Tibial nerve (tissue), 4 donors: ENCODE results near the gene RPS24. TPM values are rescaled to one million over a fixed set of nuclear protein-coding genes. Genes with fewer than 3 reads are reported as not detected.

ENCODE experiments used
- DNase-seq, 2 donors: peaks; one replicate each; pipeline ENCODE4 v3.0.0-alpha.2; 2019; ENCODE audit warnings: low spot score in 2 of 2
- H3K27ac ChIP-seq, 4 donors: fragments of 200-600 bp; sonication (generic) in 3 of 4; one replicate each; pipeline ENCODE4 v1.5.1; 2017 to 2019; ENCODE audit warnings: mild to moderate bottlenecking in 1 of 4
- H3K27me3 ChIP-seq, 2 donors: fragments of 200-600 bp; sonication (generic) in 1 of 2; one replicate each; pipeline versions ENCODE4 v1.5.1 to v1.6.0; 2017 to 2019
- H3K36me3 ChIP-seq, 3 donors: fragments of 200-600 bp; sonication (generic); one replicate each; pipeline ENCODE4 v1.5.1; 2018 to 2019
- H3K4me1 ChIP-seq, 4 donors: fragments of 200-600 bp; sonication (generic) in 3 of 4; one replicate each; pipeline ENCODE4 v1.5.1; 2017 to 2019
- H3K4me3 ChIP-seq, 4 donors: fragments of 200-600 bp; sonication (generic) in 3 of 4; one replicate each; pipeline ENCODE4 v1.5.1; 2017 to 2019; ENCODE audit warnings: mild to moderate bottlenecking in 1 of 4, moderate library complexity in 1 of 4
- H3K9me3 ChIP-seq, 4 donors: fragments of 200-600 bp; sonication (generic) in 3 of 4; one replicate each; pipeline ENCODE4 v1.5.1; 2017 to 2019
- CTCF ChIP-seq, 5 experiments: fragments of 200-600 bp in 3 of 5; fragments of 450-650 bp in 2 of 5; sonication (generic) in 3 of 5; IDR thresholded peaks; one replicate each; pipeline ENCODE4 v1.5.1; 2016 to 2019; ENCODE audit warnings: antibody characterized with exemption in 5 of 5, mild to moderate bottlenecking in 3 of 5, moderate library complexity in 2 of 5
- EP300 ChIP-seq, 2 donors: sonication (generic); formaldehyde crosslinking; IDR thresholded peaks; one replicate each; pipeline ENCODE4 v1.6.1; 2017; ENCODE audit warnings: antibody characterized with exemption in 2 of 2, mild to moderate bottlenecking in 1 of 2
- POLR2A ChIP-seq, 2 donors: fragments of 450-650 bp; IDR thresholded peaks; one replicate each; pipeline ENCODE4 v1.6.1; 2017; ENCODE audit warnings: antibody characterized with exemption in 2 of 2, mild to moderate bottlenecking in 2 of 2, moderate library complexity in 2 of 2
- WGBS, 2 donors: methylation state at CpG; one replicate each; pipeline ENCODE4 v1.1.5; 2018; 5-methylcytosine and 5-hydroxymethylcytosine counted together
- total RNA-seq, 4 donors: library from RNA; depleted of rRNA; stranded (reverse); fragments of >200 nt; gene quantifications; one replicate each; pipeline ENCODE4 v1.1.0, GENCODE V29; 2016

Gene RPS24
- 1,000 to 10,000 TPM; 1,426 to 2,100 (median 1,895) TPM for total RNA-seq

- H3K9me3 ChIP-seq, result no peaks in the 10 kb centered on the region
- no peaks in the 10 kb centered on the region for H3K27me3 ChIP-seq
- peak; percentile 92 to 96 for DNase-seq
- peak within 1 kb of the TSS; percentile 60 to 82 (median 78) for H3K27ac ChIP-seq
- peaks cover 0 to 38% (median 24%) of the 10 kb centered on the region in 3 donors for H3K36me3 ChIP-seq
- TF ChIP-seq EP300 (IDR thresholded peaks at IDR 0.05), result peak; percentile 30 to 95
- TF ChIP-seq POLR2A (IDR thresholded peaks at IDR 0.05), result peak; percentile 72 to 74
- TF ChIP-seq CTCF (IDR thresholded peaks at IDR 0.05), result peak in 3 of 5 experiments; percentile 10 to 15 (median 11)
- WGBS, 2 donors, result 0 to 2% methylated on average over 36 to 39 of the region's 55 CpGs
- H3K4me3 ChIP-seq, result peak within 1 kb of the TSS; percentile 72 to 82 (median 75)
- peaks cover 0 to 59% (median 12%) of the 10 kb centered on the region in 4 donors for H3K4me1 ChIP-seq
Measured at GRCh38 chr10:78033637-78034470, at the start of gene RPS24. RPS24 (plus strand) TSS chr10:78033863; CDS start chr10:78033902, 39 bp downstream.

- Histone ChIP-seq H3K27ac (no peak overlapping the region), H3K36me3 (peaks cover 2 to 98% (median 22%) of the 10 kb centered on the region in 3 donors)
- DNase-seq, result no peak
Measured at GRCh38 chr10:77984986-77985385, 48.7 kb upstream of the RPS24 start.

GRCh38 chr10:77987671-77988255, 45.9 kb upstream of the RPS24 start:
- no peak overlapping the region for H3K27ac ChIP-seq
- no peak overlapping the region for H3K4me3 ChIP-seq
- WGBS, 2 donors, result 59 to 64% methylated on average over 7 of the region's 7 CpGs
- H3K4me1 ChIP-seq, result no peaks in the 10 kb centered on the region
- H3K27me3 ChIP-seq, result no peaks in the 10 kb centered on the region
- peaks cover 0 to 99% (median 11%) of the 10 kb centered on the region in 3 donors for H3K36me3 ChIP-seq
- no peak for DNase-seq
- no peaks in the 10 kb centered on the region for H3K9me3 ChIP-seq
- TF ChIP-seq CTCF (IDR thresholded peaks at IDR 0.05), result no peak
- TF ChIP-seq POLR2A (IDR thresholded peaks at IDR 0.05), result no peak
- no peak for TF ChIP-seq EP300 (IDR thresholded peaks at IDR 0.05)

More at GRCh38 chr10:77984986-77985385, 48.7 kb upstream of the RPS24 start:
- H3K27me3 ChIP-seq, result no peaks in the 10 kb centered on the region
- TF ChIP-seq POLR2A (IDR thresholded peaks at IDR 0.05) (no peak), CTCF (IDR thresholded peaks at IDR 0.05) (no peak), EP300 (IDR thresholded peaks at IDR 0.05) (no peak)
- WGBS, 2 donors, result 71 to 88% methylated on average over 4 of the region's 4 CpGs
- H3K9me3 ChIP-seq, result no peaks in the 10 kb centered on the region
- no peak overlapping the region for H3K4me3 ChIP-seq
- no peaks in the 10 kb centered on the region for H3K4me1 ChIP-seq

- no peaks in the 10 kb centered on the region for H3K9me3 ChIP-seq
- H3K27me3 ChIP-seq, result no peaks in the 10 kb centered on the region
- H3K4me3 ChIP-seq, result no peak overlapping the region
- peaks cover 4 to 99% (median 5%) of the 10 kb centered on the region in 3 donors for H3K36me3 ChIP-seq
- TF ChIP-seq POLR2A (IDR thresholded peaks at IDR 0.05), result no peak
- no peak for TF ChIP-seq CTCF (IDR thresholded peaks at IDR 0.05)
- no peak for TF ChIP-seq EP300 (IDR thresholded peaks at IDR 0.05)
- WGBS, 2 donors, result 83 to 86% methylated on average over 11 of the region's 11 CpGs
- no peak for DNase-seq
- H3K27ac ChIP-seq, result no peak overlapping the region
- no peaks in the 10 kb centered on the region for H3K4me1 ChIP-seq
Measured at GRCh38 chr10:77989081-77989724, 44.5 kb upstream of the RPS24 start.
